HG02571 (cell line): Measurements from ENCODE around the gene OR2B2.
A peak's percentile ranks its signal among the peaks of the same experiment; 100 is the strongest.
"Not testable (repeated sequence)": the region's sequence is repeated elsewhere in the genome, so short reads cannot be mapped to it uniquely, and the experiment has no call there.

ENCODE experiments used
- ATAC-seq: cut with Tn5 transposase; IDR thresholded peaks from one replicate; pipeline ENCODE4 v1.9.1; 2021; ENCODE audit warnings: mild to moderate bottlenecking, moderate library complexity; ENCODE audit not compliant: unreplicated experiment

Gene OR2B2

GRCh38 chr6:27911956-27912446, at the start of gene OR2B2:
Gene OR2B2, minus strand, starts transcription at chr6:27912396. Its CDS starts 77 bp downstream, at chr6:27912319.
- no peak for ATAC-seq

- no peak for ATAC-seq
These were observed 45.3 kb upstream of the OR2B2 start for GRCh38 chr6:27957516-27957915.

- ATAC-seq: no peak
These were observed 44.7 kb upstream of the OR2B2 start, which contains the start of gene OR2B6 for GRCh38 chr6:27956941-27957340. Gene OR2B6, plus strand, starts transcription at chr6:27957241. Its CDS starts 0 bp downstream, at chr6:27957241.

GRCh38 chr6:27951040-27951439, 38.8 kb upstream of the OR2B2 start:
- ATAC-seq: no peak

- no peak for ATAC-seq
These were observed 36.0 kb upstream of the OR2B2 start for GRCh38 chr6:27948237-27948636.

- not testable (repeated sequence) for ATAC-seq
These were observed 30.9 kb upstream of the OR2B2 start for GRCh38 chr6:27943072-27943471.

- no peak for ATAC-seq
These were observed 28.6 kb upstream of the OR2B2 start for GRCh38 chr6:27940766-27941165.

- ATAC-seq: no peak
These were observed 19.0 kb upstream of the OR2B2 start for GRCh38 chr6:27931209-27931608.

GRCh38 chr6:27929930-27930329, 17.7 kb upstream of the OR2B2 start:
- not testable (repeated sequence) for ATAC-seq

- not testable (repeated sequence) for ATAC-seq
These were observed 15.8 kb upstream of the OR2B2 start for GRCh38 chr6:27928041-27928440.

GRCh38 chr6:27924179-27924578, 12.0 kb upstream of the OR2B2 start:
- no peak for ATAC-seq

- no peak for ATAC-seq
These were observed 10.8 kb upstream of the OR2B2 start for GRCh38 chr6:27922949-27923348.

- no peak for ATAC-seq
These were observed 4.2 kb downstream of the OR2B2 start for GRCh38 chr6:27908017-27908416.

- peak; percentile 68 for ATAC-seq
These were observed 9.6 kb downstream of the OR2B2 start for GRCh38 chr6:27902335-27903314.

GRCh38 chr6:27901801-27902200, 10.4 kb downstream of the OR2B2 start:
- no peak for ATAC-seq

- not testable (repeated sequence) for ATAC-seq
These were observed 12.0 kb downstream of the OR2B2 start for GRCh38 chr6:27900197-27900596.

GRCh38 chr6:27899543-27899942, 12.7 kb downstream of the OR2B2 start:
- no peak for ATAC-seq

- ATAC-seq: no peak
These were observed 14.5 kb downstream of the OR2B2 start for GRCh38 chr6:27897580-27898206.

- ATAC-seq: no peak
These were observed 15.8 kb downstream of the OR2B2 start for GRCh38 chr6:27896398-27896796.

GRCh38 chr6:27894839-27895762, 17.1 kb downstream of the OR2B2 start:
- no peak for ATAC-seq
